B cell (primary cell): ENCODE measurements around the gene ENSA. TPM values are rescaled to one million over a fixed set of nuclear protein-coding genes. Genes with fewer than 3 reads are reported as not detected.
"Not testable (repeated sequence)": the region's sequence is repeated elsewhere in the genome, so short reads cannot be mapped to it uniquely, and the experiment has no call there.

ENCODE experiments used
- ATAC-seq: fragments of 200-7000 bp; cut with Tn5 transposase; one replicate; pipeline ENCODE4 v1.10.0; 2021; ENCODE audit warnings: low read depth, mild to moderate bottlenecking, moderate number of reproducible peaks, moderate library complexity
- CTCF ChIA-PET: fragments of 350-600 bp; sonication (Branson Sonifier 250); formaldehyde crosslinking; loops from one replicate; lab custom pipeline; 2021; ENCODE audit warnings: antibody characterized with exemption, inconsistent platforms; lab: Charles Lee
- POLR2A ChIA-PET: fragments of 350-600 bp; sonication (Branson Sonifier 250); formaldehyde crosslinking; loops from one replicate; lab custom pipeline; 2021; ENCODE audit warnings: antibody characterized with exemption; lab: Charles Lee
- DNase-seq: peaks from one replicate; pipeline ENCODE4 v3.0.0; 2013
- H2AFZ ChIP-seq: 2 replicates; pipeline ENCODE4 v1.6.1; 2012; ENCODE audit warnings: mild to moderate bottlenecking, low read depth, low read length; ENCODE audit not compliant: insufficient read depth, poor library complexity, severe bottlenecking
- H3K27ac ChIP-seq, 2 donors: 1 replicate in 1 of 2; 2 replicates in 1 of 2; pipeline ENCODE4 v1.5.1; 2012 to 2013; ENCODE audit warnings: low read length in 2 of 2, mild to moderate bottlenecking in 2 of 2, moderate library complexity in 1 of 2
- H3K27me3 ChIP-seq, 4 experiments: fragments of 200-600 bp in 1 of 4; sonication (generic) in 1 of 4; replicated peaks in 1 of 4; 1 replicate in 2 of 4; 2 replicates in 2 of 4; pipeline versions ENCODE4 v1.6.1 to v1.7.0; 2013 to 2016; ENCODE audit warnings: low read length in 3 of 4, mild to moderate bottlenecking in 2 of 4, mixed read lengths in 1 of 4, moderate library complexity in 1 of 4; ENCODE audit not compliant: insufficient read depth in 4 of 4, control insufficient read depth in 3 of 4; ENCODE audit errors: control extremely low read depth in 1 of 4
- H3K36me3 ChIP-seq, 2 experiments: replicated peaks in 1 of 2; 1 replicate in 1 of 2; 2 replicates in 1 of 2; pipeline versions ENCODE4 v1.6.1 to v1.7.1; 2013; ENCODE audit warnings: low read length in 1 of 2; ENCODE audit not compliant: insufficient read depth in 2 of 2, control insufficient read depth in 1 of 2; ENCODE audit errors: control extremely low read depth in 1 of 2, extremely low read depth in 1 of 2
- H3K4me1 ChIP-seq, 2 donors: fragments of 200-600 bp in 1 of 2; sonication (generic) in 1 of 2; 1 replicate in 1 of 2; 2 replicates in 1 of 2; pipeline versions ENCODE4 v1.5.1 to v1.6.1; 2013 to 2017; ENCODE audit warnings: low read length in 2 of 2; ENCODE audit not compliant: control insufficient read depth in 2 of 2, insufficient read depth in 2 of 2
- H3K4me2 ChIP-seq: replicated peaks from 2 replicates; pipeline ENCODE3; 2012; ENCODE audit warnings: mild to moderate bottlenecking, low read depth, low read length; ENCODE audit not compliant: poor library complexity, severe bottlenecking
- H3K4me3 ChIP-seq, 5 experiments: fragments of 200-600 bp in 1 of 5; sonication (generic) in 1 of 5; 1 replicate in 3 of 5; 2 replicates in 2 of 5; pipeline versions ENCODE4 v1.5.1 to v1.7.0; 2011 to 2016; ENCODE audit warnings: low read length in 4 of 5, mild to moderate bottlenecking in 4 of 5, low read depth in 2 of 5, control low read depth in 1 of 5, moderate library complexity in 1 of 5; ENCODE audit not compliant: insufficient read depth in 1 of 5; ENCODE audit errors: control extremely low read depth in 1 of 5, extremely low read depth in 1 of 5
- H3K79me2 ChIP-seq: fragments of 200-600 bp; sonication (generic); one replicate; pipeline ENCODE4 v1.6.0; 2016; ENCODE audit warnings: low read length; ENCODE audit not compliant: control insufficient read depth, insufficient read depth
- H3K9ac ChIP-seq: fragments of 200-600 bp; sonication (generic); 2 replicates; pipeline ENCODE4 v1.6.1; 2017; ENCODE audit warnings: mild to moderate bottlenecking, low read length, moderate library complexity
- H3K9me3 ChIP-seq, 3 donors: one replicate each; pipeline versions ENCODE4 v1.6.1 to v1.7.1; 2013; ENCODE audit warnings: low read length in 2 of 3; ENCODE audit not compliant: control insufficient read depth in 2 of 3, insufficient read depth in 1 of 3; ENCODE audit errors: control extremely low read depth in 1 of 3
- H4K20me1 ChIP-seq: 2 replicates; pipeline ENCODE4 v1.6.0; 2012; ENCODE audit warnings: mild to moderate bottlenecking, low read length; ENCODE audit not compliant: insufficient read depth, control insufficient read depth, poor library complexity, severe bottlenecking
- H3K27ac Mint-ChIP-seq: one replicate; pipeline ENCODE4 v1.8.0; 2021; ENCODE audit warnings: mixed read lengths
- H3K27me3 Mint-ChIP-seq: one replicate; pipeline ENCODE4 v1.8.0; 2021; ENCODE audit warnings: mixed read lengths
- H3K4me1 Mint-ChIP-seq: one replicate; pipeline ENCODE4 v1.8.0; 2021; ENCODE audit warnings: mixed read lengths
- H3K4me3 Mint-ChIP-seq: one replicate; pipeline ENCODE4 v1.8.0; 2021; ENCODE audit warnings: mixed read lengths
- H3K9me3 Mint-ChIP-seq: one replicate; pipeline ENCODE4 v1.8.0; 2022; ENCODE audit warnings: mixed read lengths; ENCODE audit not compliant: insufficient read depth
- EZH2 ChIP-seq: IDR thresholded peaks from 2 replicates; pipeline ENCODE4 v1.6.1; 2012; ENCODE audit warnings: borderline replicate concordance, low read depth, mild to moderate bottlenecking, moderate library complexity, low read length; ENCODE audit not compliant: insufficient read depth, poor library complexity, severe bottlenecking
- WGBS: methylation state at CpG from one replicate; pipeline ENCODE4 v1.1.5; 2013; ENCODE audit warnings: missing lambda C conversion rate; ENCODE audit not compliant: insufficient coverage; 5-methylcytosine and 5-hydroxymethylcytosine counted together
- intact Hi-C: fragments of 100-400 bp; cut with micrococcal nuclease; formaldehyde crosslinking; loops from one replicate; pipeline ENCODE4 v1.10.0; 2022
- polyA plus RNA-seq: library from polyadenylated mRNA; depleted of rRNA; stranded (reverse); fragments of >200 nt; gene quantifications from 2 replicates; pipeline ENCODE4 v1.2.3, GENCODE V29; 2012
- total RNA-seq, 2 donors: library from RNA; stranded (reverse); fragments of 120-200 nt in 1 of 2; gene quantifications; 1 replicate in 1 of 2; 2 replicates in 1 of 2; pipeline versions ENCODE4 v1.2.3 to v1.2.4, GENCODE V29; 2013 to 2022
- TF ChIP-seq, protein P1 (sequence below): fragments of 200-600 bp; IDR thresholded peaks from one replicate; pipeline ENCODE4 v1.8.0; 2022; ENCODE audit warnings: antibody characterized with exemption, mild to moderate bottlenecking

The ENSA gene
- total and polyA plus RNA-seq, 2 donors (not counting 1 experiment from before 2014, with no cell fraction given) = 85.5 to 115 TPM

DNA sequence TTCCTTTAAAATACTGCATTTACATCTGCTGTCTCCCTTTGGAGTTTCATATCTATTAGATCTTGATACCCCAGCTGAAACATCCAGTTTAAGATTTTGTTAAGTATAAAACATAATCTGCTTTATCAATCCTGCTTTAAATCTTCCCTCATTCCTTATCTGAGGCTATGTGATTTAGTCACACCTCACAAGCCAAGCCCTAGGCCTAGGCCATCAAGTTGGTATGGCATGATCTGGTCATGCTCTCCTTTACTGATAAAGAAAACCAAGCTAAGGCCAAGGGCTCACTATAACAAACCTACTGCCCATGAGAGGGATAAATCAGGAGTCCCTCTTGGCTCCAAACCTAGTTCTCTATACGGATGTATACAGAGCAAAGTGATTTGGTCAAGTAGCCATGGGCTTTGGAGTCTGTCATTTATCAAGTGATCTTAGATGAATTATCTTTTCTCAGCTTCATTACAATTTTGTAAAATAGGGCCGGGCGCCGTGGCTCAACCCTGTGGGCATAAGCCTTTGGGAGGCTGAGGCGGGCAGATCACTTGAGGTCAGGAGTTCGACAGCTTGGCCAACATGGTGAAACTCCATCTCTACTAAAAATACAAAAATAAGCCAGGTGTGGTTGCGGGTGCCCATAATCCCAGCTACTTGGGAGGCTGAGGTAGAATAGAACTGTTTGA lies 22.8 kb downstream of the ENSA start:
- Histone ChIP-seq H2AFZ (no peak overlapping the region), H3K79me2 (peaks cover 23% of the 10 kb centered on the region), H3K27ac (no peak overlapping the region), H3K4me1 (peaks cover 10 to 12% of the 10 kb centered on the region in 2 donors), H3K4me3 (no peak overlapping the region), H3K4me2 (no peak overlapping the region), H4K20me1 (peaks cover under 1% of the 10 kb centered on the region), H3K27me3 (no peaks in the 10 kb centered on the region), H3K36me3 (no peaks in the 10 kb centered on the region), H3K9me3 (no peaks in the 10 kb centered on the region), H3K9ac (no peak overlapping the region)
- POLR2A ChIA-PET = interaction anchor here (0.7 to 1.1 kb wide), 2 partner anchors 9 to 21 kb away, joined by 3 to 8 read pairs; no protein-coding TSS in a partner anchor
- DNase-seq (no peak), ATAC-seq (no peak)
- H3K9me3 Mint-ChIP-seq = no peaks in the 10 kb centered on the region
- H3K4me1 Mint-ChIP-seq = peaks cover 9% of the 10 kb centered on the region
- no peak overlapping the region for H3K27ac Mint-ChIP-seq
- WGBS = no CpG with 5 or more reads among the region's 7 CpGs
- TF ChIP-seq EZH2 = no peak
- TF ChIP-seq, protein P1, sequence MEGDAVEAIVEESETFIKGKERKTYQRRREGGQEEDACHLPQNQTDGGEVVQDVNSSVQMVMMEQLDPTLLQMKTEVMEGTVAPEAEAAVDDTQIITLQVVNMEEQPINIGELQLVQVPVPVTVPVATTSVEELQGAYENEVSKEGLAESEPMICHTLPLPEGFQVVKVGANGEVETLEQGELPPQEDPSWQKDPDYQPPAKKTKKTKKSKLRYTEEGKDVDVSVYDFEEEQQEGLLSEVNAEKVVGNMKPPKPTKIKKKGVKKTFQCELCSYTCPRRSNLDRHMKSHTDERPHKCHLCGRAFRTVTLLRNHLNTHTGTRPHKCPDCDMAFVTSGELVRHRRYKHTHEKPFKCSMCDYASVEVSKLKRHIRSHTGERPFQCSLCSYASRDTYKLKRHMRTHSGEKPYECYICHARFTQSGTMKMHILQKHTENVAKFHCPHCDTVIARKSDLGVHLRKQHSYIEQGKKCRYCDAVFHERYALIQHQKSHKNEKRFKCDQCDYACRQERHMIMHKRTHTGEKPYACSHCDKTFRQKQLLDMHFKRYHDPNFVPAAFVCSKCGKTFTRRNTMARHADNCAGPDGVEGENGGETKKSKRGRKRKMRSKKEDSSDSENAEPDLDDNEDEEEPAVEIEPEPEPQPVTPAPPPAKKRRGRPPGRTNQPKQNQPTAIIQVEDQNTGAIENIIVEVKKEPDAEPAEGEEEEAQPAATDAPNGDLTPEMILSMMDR = no peak
- CTCF ChIA-PET = interaction anchor here (0.7 to 3.7 kb wide), 4 partner anchors 15 to 115 kb away, joined by 3 to 15 read pairs (median 4); no protein-coding TSS in a partner anchor
- intact Hi-C loops = no loop called here
- H3K27me3 Mint-ChIP-seq = no peaks in the 10 kb centered on the region
- no peak overlapping the region for H3K4me3 Mint-ChIP-seq

GRCh38 chr1:150605451-150605731 lies 24.0 kb downstream of the ENSA start:
- H3K36me3 ChIP-seq, H3K4me3 ChIP-seq, H3K9ac ChIP-seq, H4K20me1 ChIP-seq, H3K27ac ChIP-seq, H3K4me1 Mint-ChIP-seq, H3K4me3 Mint-ChIP-seq, DNase-seq, ATAC-seq, intact Hi-C loops, H3K9me3 ChIP-seq, H3K27me3 ChIP-seq, H3K27ac Mint-ChIP-seq, H3K4me2 ChIP-seq, H3K27me3 Mint-ChIP-seq, H2AFZ ChIP-seq, H3K4me1 ChIP-seq, H3K9me3 Mint-ChIP-seq: not testable (repeated sequence)
- H3K79me2 ChIP-seq = peaks cover 15% of the 10 kb centered on the region
- POLR2A ChIA-PET = interaction anchor here (0.6 to 1.1 kb wide), 2 partner anchors 10 to 100 kb away, joined by 3 to 8 read pairs; no protein-coding TSS in a partner anchor
- CTCF ChIA-PET = interaction anchor here (3.7 kb wide), 1 partner anchor 16 kb away, joined by 15 read pairs; no protein-coding TSS in a partner anchor
- WGBS = no CpG with 5 or more reads among the region's 3 CpGs
